Panc1 (cell line): ENCODE measurements around the gene OR51G2.

Experiments used
- TCF7L2 ChIP-seq: IDR thresholded peaks from 2 replicates; pipeline ENCODE4 v1.6.1; 2011; ENCODE audit warnings: mild to moderate bottlenecking, low read depth, low read length, inconsistent platforms
- TF ChIP-seq, protein P1 (sequence below): fragments of 450-650 bp; IDR thresholded peaks from 2 replicates; pipeline ENCODE4 v1.5.1; 2017; ENCODE audit warnings: mild to moderate bottlenecking

DNA sequence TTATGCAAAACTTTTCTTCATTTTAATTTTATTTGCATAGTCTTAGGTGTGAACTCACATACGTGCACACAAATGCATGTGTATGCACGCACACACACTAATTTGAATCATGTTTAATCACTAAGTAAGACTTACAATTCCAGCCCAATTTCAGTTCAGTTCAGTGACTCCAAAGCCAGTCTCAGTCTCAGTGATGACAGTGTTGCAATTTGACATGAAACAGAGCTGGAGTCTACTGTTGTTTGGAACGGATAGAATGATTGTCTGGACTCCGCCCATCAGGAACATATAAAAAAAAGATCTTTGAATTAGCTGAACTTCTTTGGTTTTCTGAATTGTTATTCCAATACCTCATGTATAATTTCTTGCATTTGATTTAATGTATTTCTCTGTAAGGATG is 55.3 kb downstream of the OR51G2 start:
- TF ChIP-seq, protein P1, sequence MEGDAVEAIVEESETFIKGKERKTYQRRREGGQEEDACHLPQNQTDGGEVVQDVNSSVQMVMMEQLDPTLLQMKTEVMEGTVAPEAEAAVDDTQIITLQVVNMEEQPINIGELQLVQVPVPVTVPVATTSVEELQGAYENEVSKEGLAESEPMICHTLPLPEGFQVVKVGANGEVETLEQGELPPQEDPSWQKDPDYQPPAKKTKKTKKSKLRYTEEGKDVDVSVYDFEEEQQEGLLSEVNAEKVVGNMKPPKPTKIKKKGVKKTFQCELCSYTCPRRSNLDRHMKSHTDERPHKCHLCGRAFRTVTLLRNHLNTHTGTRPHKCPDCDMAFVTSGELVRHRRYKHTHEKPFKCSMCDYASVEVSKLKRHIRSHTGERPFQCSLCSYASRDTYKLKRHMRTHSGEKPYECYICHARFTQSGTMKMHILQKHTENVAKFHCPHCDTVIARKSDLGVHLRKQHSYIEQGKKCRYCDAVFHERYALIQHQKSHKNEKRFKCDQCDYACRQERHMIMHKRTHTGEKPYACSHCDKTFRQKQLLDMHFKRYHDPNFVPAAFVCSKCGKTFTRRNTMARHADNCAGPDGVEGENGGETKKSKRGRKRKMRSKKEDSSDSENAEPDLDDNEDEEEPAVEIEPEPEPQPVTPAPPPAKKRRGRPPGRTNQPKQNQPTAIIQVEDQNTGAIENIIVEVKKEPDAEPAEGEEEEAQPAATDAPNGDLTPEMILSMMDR = no peak
- no peak for TF ChIP-seq TCF7L2
